Measurements from ENCODE around the gene DOK5. TPM values are rescaled to one million over a fixed set of nuclear protein-coding genes. Genes with fewer than 3 reads are reported as not detected.

DOK5 gene
- total and polyA plus RNA-seq, 2 of the 8 experiments (the other 6 are each of a cell fraction or from before 2014, with no cell fraction given), result 8.9 to 15.0 TPM

- H2BK15ac ChIP-seq (ENCODE audit: low read length), result no peak overlapping the region
- H3K4me2 ChIP-seq (ENCODE audit: insufficient read depth in 1 of 2, low read depth in 2 of 2, low read length in 2 of 2), result no peak overlapping the region
- H2BK20ac ChIP-seq (ENCODE audit: low read length), result no peak overlapping the region
- H3K9ac ChIP-seq (replicated peaks in 1 of 4; ENCODE audit: extremely low read depth in 1 of 4, low read depth in 3 of 4, low read length in 3 of 4), result no peak overlapping the region
- H3K36me3 ChIP-seq (ENCODE audit: control insufficient read depth in 2 of 4, insufficient read depth in 4 of 4, low read length in 3 of 4), result no peaks in the 10 kb centered on the region
- H3K4ac ChIP-seq (replicated peaks; ENCODE audit: insufficient read length, low read depth, low read length), result no peak overlapping the region
- H2AFZ ChIP-seq (ENCODE audit: low read length), result no peak overlapping the region
- CTCF ChIA-PET (ENCODE audit: partially characterized antibody), result no interaction called here
- no peak overlapping the region for H4K5ac ChIP-seq (ENCODE audit: insufficient read length, low read depth, low read length)
- no peaks in the 10 kb centered on the region for H4K20me1 ChIP-seq (replicated peaks in 1 of 2; ENCODE audit: control insufficient read depth in 1 of 2, insufficient read depth in 2 of 2, low read length in 2 of 2)
- 96% methylated on average over 7 of the region's 7 CpGs; no CpG with 5 or more reads in 1 of the 2 experiments for WGBS, 2 experiments (ENCODE audit: extremely low coverage in 1 of 2, insufficient coverage in 1 of 2, insufficient read length in 1 of 2, insufficient replicate concordance in 2 of 2, low coverage in 1 of 2, low lambda C conversion rate in 2 of 2, missing lambda C conversion rate in 1 of 2)
- TF ChIP-seq RNF2 (IDR thresholded peaks at IDR 0.05; ENCODE audit: borderline replicate concordance, low read depth, low read length, missing control alignments, poor library complexity, severe bottlenecking) (no peak), RXRA (IDR thresholded peaks at IDR 0.05; ENCODE audit: insufficient read depth, low read depth, low read length) (no peak)
- no peak overlapping the region for H3K27ac ChIP-seq (ENCODE audit: low read depth, low read length)
- no peak overlapping the region for H3K4me3 ChIP-seq (ENCODE audit: extremely low read depth in 1 of 4, insufficient read depth in 2 of 4, low read depth in 3 of 4, low read length in 4 of 4)
- H4K8ac ChIP-seq (ENCODE audit: extremely low read depth, insufficient read depth, low read length), result no peak overlapping the region
- H3K79me1 ChIP-seq (ENCODE audit: low read depth, low read length), result no peaks in the 10 kb centered on the region; the same call in 1 of the 2 replicates
- POLR2A ChIA-PET (ENCODE audit: partially characterized antibody), result no interaction called here
- H3K9me3 ChIP-seq (ENCODE audit: insufficient read depth in 2 of 2, low read depth in 1 of 2, low read length in 1 of 2), result no peaks in the 10 kb centered on the region
- no peak overlapping the region for H2AK5ac ChIP-seq (ENCODE audit: low read depth, low read length)
- no peaks in the 10 kb centered on the region for H3K23me2 ChIP-seq (ENCODE audit: low read depth, low read length)
- no peak overlapping the region for H4K91ac ChIP-seq (replicated peaks; ENCODE audit: insufficient read length, low read length)
- no peak overlapping the region for H3K56ac ChIP-seq (replicated peaks; ENCODE audit: insufficient read length, low read depth, low read length)
- no peak overlapping the region for H3K14ac ChIP-seq (ENCODE audit: insufficient read length)
- H2BK120ac ChIP-seq (replicated peaks; ENCODE audit: low read depth, low read length), result no peak overlapping the region
- FAIRE-seq, result no peak
- H3K18ac ChIP-seq (ENCODE audit: extremely low read depth, low read length), result no peak overlapping the region
- H3K23ac ChIP-seq (ENCODE audit: insufficient read length), result no peak overlapping the region
- no peaks in the 10 kb centered on the region for H3K27me3 ChIP-seq (replicated peaks in 1 of 4; ENCODE audit: control insufficient read depth in 3 of 4, extremely low read depth in 1 of 4, insufficient read depth in 3 of 4, low read length in 3 of 4)
- H2BK5ac ChIP-seq (ENCODE audit: low read depth, low read length), result no peak overlapping the region
- no peaks in the 10 kb centered on the region for H3K4me1 ChIP-seq (replicated peaks in 1 of 4; ENCODE audit: control insufficient read depth in 3 of 4, insufficient read depth in 4 of 4, low read length in 3 of 4)
- H3K79me2 ChIP-seq (ENCODE audit: control insufficient read depth in 1 of 2, insufficient read depth in 2 of 2, low read length in 2 of 2), result no peaks in the 10 kb centered on the region
- no peak overlapping the region for H2BK12ac ChIP-seq (ENCODE audit: low read depth, low read length)
- no peak for DNase-seq (ENCODE audit: low read depth in 1 of 2, low spot score in 2 of 2)
Measured at GRCh38 chr20:54491506-54491905, 16.1 kb downstream of the DOK5 start.
